Cerebellar nuclear complex (tissue), 1 donor: ENCODE results near the gene SCD5.

Source experiments
- DNase-seq, 2 experiments: peaks; one replicate each; lab custom pipeline; 2025; lab: John Stamatoyannopoulos, UW

The SCD5 gene

GRCh38 chr4:82630079-82630478 is 168.5 kb downstream of the SCD5 start:
- no peak for DNase-seq

- DNase-seq = no peak
Observed at GRCh38 chr4:82629238-82630000, 169.2 kb downstream of the SCD5 start.

- DNase-seq = no peak
Observed at GRCh38 chr4:82626251-82626868, 172.2 kb downstream of the SCD5 start.

GRCh38 chr4:82624819-82625218 is 173.8 kb downstream of the SCD5 start:
- DNase-seq = no peak

GRCh38 chr4:82623121-82623683 is 175.4 kb downstream of the SCD5 start:
- no peak for DNase-seq

GRCh38 chr4:82621251-82621650 is 177.3 kb downstream of the SCD5 start:
- DNase-seq = no peak

- DNase-seq = no peak
Observed at GRCh38 chr4:82620126-82620735, 178.4 kb downstream of the SCD5 start.

- no peak for DNase-seq
Observed at GRCh38 chr4:82618103-82618720, 180.4 kb downstream of the SCD5 start.

- no peak for DNase-seq
Observed at GRCh38 chr4:82614838-82615449, 183.7 kb downstream of the SCD5 start.

- DNase-seq = no peak
Observed at GRCh38 chr4:82613121-82613520, 185.5 kb downstream of the SCD5 start.

- DNase-seq = no peak
Observed at GRCh38 chr4:82611982-82612381, 186.6 kb downstream of the SCD5 start.

GRCh38 chr4:82611527-82611926 is 187.1 kb downstream of the SCD5 start:
- no peak for DNase-seq

GRCh38 chr4:82610041-82610440 is 188.6 kb downstream of the SCD5 start:
- DNase-seq = no peak

GRCh38 chr4:82606622-82607021 is 192.0 kb downstream of the SCD5 start:
- DNase-seq = no peak

- no peak for DNase-seq
Observed at GRCh38 chr4:82604522-82604921, 194.1 kb downstream of the SCD5 start.

GRCh38 chr4:82601242-82602015 is 197.2 kb downstream of the SCD5 start:
- no peak for DNase-seq

GRCh38 chr4:82599336-82599735 is 199.3 kb downstream of the SCD5 start:
- DNase-seq = no peak

- DNase-seq = no peak
Observed at GRCh38 chr4:82594456-82594855, 204.1 kb downstream of the SCD5 start.

- no peak for DNase-seq
Observed at GRCh38 chr4:82593411-82593810, 205.2 kb downstream of the SCD5 start.

- no peak for DNase-seq
Observed at GRCh38 chr4:82592639-82593038, 206.0 kb downstream of the SCD5 start.

GRCh38 chr4:82591592-82591991 is 207.0 kb downstream of the SCD5 start:
- no peak for DNase-seq
